ENCODE measurements around the gene DDAH2. TPM values are rescaled to one million over a fixed set of nuclear protein-coding genes. Genes with fewer than 3 reads are reported as not detected.

DDAH2 gene
- total and polyA plus RNA-seq, 12 donors = 35.2 to 117 (median 54.2) TPM

GRCh38 chr6:31687860-31688693 lies 41.0 kb downstream of the DDAH2 start:
- Histone ChIP-seq H3K4me1 (peaks cover 0 to 6% (median 3%) of the 10 kb centered on the region in 9 donors), H3K36me3 (peaks cover 5 to 90% (median 54%) of the 10 kb centered on the region in 9 donors), H3K27me3 (no peaks in the 10 kb centered on the region), H3K27ac (no peak overlapping the region), H3K9me3 (no peaks in the 10 kb centered on the region), H3K4me3 (no peak overlapping the region)
- no peak for DNase-seq
- peak in 2 of 8 donors; percentile 10 to 20 for ATAC-seq
- TF ChIP-seq CTCF (IDR thresholded peaks at IDR 0.05) = no peak
- intact Hi-C loops (cut with DNase I) = loop anchor here in 4 of 10 donors (10.0 kb wide), 4 partner anchors 77 to 257 kb away; partner anchors contain the start of genes CFB (in 1 of the 4), NEU1 (in 1 of the 4) and SAPCD1 (in 1 of the 4)
- WGBS, 2 donors = 81 to 82% methylated on average over 14 of the region's 14 CpGs

GRCh38 chr6:31687321-31687720 lies 41.8 kb downstream of the DDAH2 start:
- intact Hi-C loops (cut with DNase I) = loop anchor here in 4 of 10 donors (10.0 kb wide), 4 partner anchors 77 to 257 kb away; partner anchors contain the start of genes CFB (in 1 of the 4), NEU1 (in 1 of the 4) and SAPCD1 (in 1 of the 4)
- Histone ChIP-seq H3K9me3 (no peaks in the 10 kb centered on the region), H3K27me3 (no peaks in the 10 kb centered on the region), H3K27ac (no peak overlapping the region), H3K4me1 (peaks cover 0 to 11% (median 5%) of the 10 kb centered on the region in 9 donors), H3K36me3 (peaks cover 5 to 82% (median 47%) of the 10 kb centered on the region in 9 donors), H3K4me3 (no peak overlapping the region)
- ATAC-seq = no peak
- TF ChIP-seq CTCF (IDR thresholded peaks at IDR 0.05) = no peak
- DNase-seq = no peak
- WGBS, 2 donors = 86% methylated on average over 8 of the region's 8 CpGs

GRCh38 chr6:31686483-31686882 lies 42.6 kb downstream of the DDAH2 start:
- Histone ChIP-seq H3K36me3 (peaks cover 2 to 74% (median 41%) of the 10 kb centered on the region in 9 donors), H3K4me1 (peaks cover 0 to 15% (median 9%) of the 10 kb centered on the region in 9 donors), H3K4me3 (no peak overlapping the region), H3K9me3 (no peaks in the 10 kb centered on the region), H3K27me3 (no peaks in the 10 kb centered on the region), H3K27ac (no peak overlapping the region)
- ATAC-seq (no peak), DNase-seq (no peak)
- WGBS, 2 donors = 74 to 85% methylated on average over 5 of the region's 5 CpGs
- intact Hi-C loops (cut with DNase I) = loop anchor here in 4 of 10 donors (10.0 kb wide), 4 partner anchors 78 to 258 kb away; partner anchors contain the start of genes CFB (in 1 of the 4), NEU1 (in 1 of the 4) and SAPCD1 (in 1 of the 4)
- no peak for TF ChIP-seq CTCF (IDR thresholded peaks at IDR 0.05)

- DNase-seq (no peak), ATAC-seq (no peak)
- 72 to 78% methylated on average over 13 of the region's 13 CpGs for WGBS, 2 donors
- no peak overlapping the region for H3K27ac ChIP-seq
- TF ChIP-seq CTCF (IDR thresholded peaks at IDR 0.05) = no peak
- no peaks in the 10 kb centered on the region for H3K27me3 ChIP-seq
- peaks cover 0 to 45% (median 21%) of the 10 kb centered on the region in 9 donors for H3K36me3 ChIP-seq
- peak overlapping the region in 1 of 10 donors; percentile 36 for H3K4me3 ChIP-seq
- peaks cover 5 to 27% (median 22%) of the 10 kb centered on the region in 9 donors for H3K4me1 ChIP-seq
- no peaks in the 10 kb centered on the region for H3K9me3 ChIP-seq
- intact Hi-C loops (cut with DNase I) = loop anchor here in 9 of 10 donors (5.0 to 10.0 kb wide), 10 partner anchors 44 to 274 kb away; partner anchors contain the start of genes CFB (in 1 of the 9), CLIC1 (in 1 of the 9), DDAH2 (in 1 of the 9) and NELFE (in 1 of the 9)
Observed at GRCh38 chr6:31683591-31683990, 45.5 kb downstream of the DDAH2 start.

Data from heart right ventricle (tissue), 16 donors.